GM12878 (cell line): ENCODE data around the gene DNASE1L1.

Source experiments
- CREM ChIP-seq: IDR thresholded peaks from 2 replicates; pipeline ENCODE4 v1.6.1; 2014; ENCODE audit warnings: antibody characterized with exemption, low read depth
- EZH2 ChIP-seq: IDR thresholded peaks from 2 replicates; pipeline ENCODE4 v1.6.1; 2012; ENCODE audit warnings: low read depth, mild to moderate bottlenecking, control low read depth, inconsistent platforms, low read length, borderline replicate concordance; ENCODE audit not compliant: control insufficient read depth
- HDAC2 ChIP-seq: fragments of 200-600 bp; sonication (generic); IDR thresholded peaks from 2 replicates; pipeline ENCODE4 v1.6.1; 2017
- HDGF ChIP-seq: fragments of 450-650 bp; IDR thresholded peaks from 2 replicates; pipeline ENCODE4 v1.6.1; 2016; ENCODE audit warnings: antibody characterized with exemption
- POLR2AphosphoS5 ChIP-seq: IDR thresholded peaks from 2 replicates; pipeline ENCODE4 v1.6.1; 2011; ENCODE audit warnings: mild to moderate bottlenecking, low read length, inconsistent platforms
- RAD21 ChIP-seq: IDR thresholded peaks from 2 replicates; pipeline ENCODE4 v1.6.1; 2011; ENCODE audit warnings: mild to moderate bottlenecking, low read depth, low read length, moderate library complexity; ENCODE audit not compliant: insufficient read depth
- REST ChIP-seq: IDR thresholded peaks from 2 replicates; pipeline ENCODE4 v1.6.1; 2012; ENCODE audit warnings: mild to moderate bottlenecking, low read depth, low read length
- TCF7 ChIP-seq: IDR thresholded peaks from 2 replicates; pipeline ENCODE4 v1.6.1; 2014; ENCODE audit warnings: antibody characterized with exemption, borderline replicate concordance
- USF1 ChIP-seq: IDR thresholded peaks from 2 replicates; pipeline ENCODE4 v1.6.1; 2011; ENCODE audit warnings: borderline replicate concordance, low read depth, mild to moderate bottlenecking, moderate library complexity, mixed read lengths, low read length; ENCODE audit not compliant: insufficient read depth; ENCODE audit errors: extremely low read length
- ZBED1 ChIP-seq: IDR thresholded peaks from 2 replicates; pipeline ENCODE4 v1.6.1; 2016; ENCODE audit warnings: borderline replicate concordance
- ZSCAN29 ChIP-seq: fragments of 450-650 bp; IDR thresholded peaks from 2 replicates; pipeline ENCODE4 v1.6.1; 2017; ENCODE audit warnings: mild to moderate bottlenecking, moderate library complexity
- TF ChIP-seq, protein P1 (sequence below), 3 experiments: IDR thresholded peaks in 2 of 3; conservative IDR thresholded peaks in 1 of 3; 2 replicates each; pipeline ENCODE4 v1.5.1; 2011; ENCODE audit warnings: low read depth in 3 of 3, low read length in 3 of 3, mild to moderate bottlenecking in 3 of 3, control low read depth in 2 of 3, moderate library complexity in 2 of 3, inconsistent platforms in 1 of 3, mixed read lengths in 1 of 3; ENCODE audit not compliant: control insufficient read depth in 2 of 3, insufficient read depth in 1 of 3; ENCODE audit errors: extremely low read depth in 1 of 3

DNA sequence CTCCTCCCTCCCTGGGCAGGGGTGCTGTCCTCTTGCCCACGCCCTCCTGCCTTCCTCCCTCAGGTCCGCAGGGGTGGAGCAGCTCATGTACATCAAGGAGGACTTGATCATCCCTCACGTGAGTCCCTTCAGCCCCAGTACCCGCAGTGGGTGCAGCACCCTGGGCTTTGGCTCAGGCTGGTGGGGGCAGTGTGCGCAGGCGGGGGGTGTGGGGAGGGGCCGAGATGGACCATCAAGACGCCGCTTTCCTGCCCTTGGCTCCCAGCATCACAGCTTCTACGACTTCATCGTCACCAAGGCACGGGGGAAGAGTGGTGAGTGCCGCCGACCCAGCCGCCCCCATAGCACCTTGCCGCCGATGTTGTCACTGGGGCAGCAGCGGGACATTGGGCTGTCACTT lies 40.6 kb upstream of the DNASE1L1 start:
- TF ChIP-seq POLR2AphosphoS5 (no peak), REST (no peak), ZBED1 (no peak), TCF7 (no peak), HDAC2 (no peak), EZH2 (no peak), RAD21 (no peak), ZSCAN29 (no peak), CREM (no peak), HDGF (no peak), USF1 (no peak)
- TF ChIP-seq, protein P1, sequence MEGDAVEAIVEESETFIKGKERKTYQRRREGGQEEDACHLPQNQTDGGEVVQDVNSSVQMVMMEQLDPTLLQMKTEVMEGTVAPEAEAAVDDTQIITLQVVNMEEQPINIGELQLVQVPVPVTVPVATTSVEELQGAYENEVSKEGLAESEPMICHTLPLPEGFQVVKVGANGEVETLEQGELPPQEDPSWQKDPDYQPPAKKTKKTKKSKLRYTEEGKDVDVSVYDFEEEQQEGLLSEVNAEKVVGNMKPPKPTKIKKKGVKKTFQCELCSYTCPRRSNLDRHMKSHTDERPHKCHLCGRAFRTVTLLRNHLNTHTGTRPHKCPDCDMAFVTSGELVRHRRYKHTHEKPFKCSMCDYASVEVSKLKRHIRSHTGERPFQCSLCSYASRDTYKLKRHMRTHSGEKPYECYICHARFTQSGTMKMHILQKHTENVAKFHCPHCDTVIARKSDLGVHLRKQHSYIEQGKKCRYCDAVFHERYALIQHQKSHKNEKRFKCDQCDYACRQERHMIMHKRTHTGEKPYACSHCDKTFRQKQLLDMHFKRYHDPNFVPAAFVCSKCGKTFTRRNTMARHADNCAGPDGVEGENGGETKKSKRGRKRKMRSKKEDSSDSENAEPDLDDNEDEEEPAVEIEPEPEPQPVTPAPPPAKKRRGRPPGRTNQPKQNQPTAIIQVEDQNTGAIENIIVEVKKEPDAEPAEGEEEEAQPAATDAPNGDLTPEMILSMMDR (IDR thresholded peaks at IDR 0.05 in 2 of 3, conservative IDR thresholded peaks at IDR 0.05 in 1 of 3; ENCODE audit: control insufficient read depth in 2 of 3, extremely low read depth in 1 of 3, insufficient read depth in 1 of 3, low read depth in 3 of 3, low read length in 3 of 3) = no peak
